Kidney epithelial cell (primary cell): ENCODE measurements around the gene ZWILCH. TPM values are rescaled to one million over a fixed set of nuclear protein-coding genes. Genes with fewer than 3 reads are reported as not detected.
"Not testable (repeated sequence)": the region's sequence is repeated elsewhere in the genome, so short reads cannot be mapped to it uniquely, and the experiment has no call there.

Experiments
- DNase-seq: peaks from one replicate; pipeline ENCODE4 v3.0.0-alpha.2; 2010; ENCODE audit warnings: low read depth
- H3K27me3 ChIP-seq: 2 replicates; pipeline ENCODE4 v1.6.0; 2011; ENCODE audit warnings: low read length; ENCODE audit not compliant: control insufficient read depth, insufficient read depth
- H3K36me3 ChIP-seq: 2 replicates; pipeline ENCODE4 v1.5.1; 2011; ENCODE audit warnings: low read length; ENCODE audit not compliant: control insufficient read depth, insufficient read depth
- H3K4me3 ChIP-seq: 2 replicates; pipeline ENCODE4 v1.5.1; 2011; ENCODE audit warnings: low read depth, mild to moderate bottlenecking, control low read depth, low read length
- CTCF ChIP-seq: IDR thresholded peaks from 2 replicates; pipeline ENCODE4 v1.5.1; 2011; ENCODE audit warnings: mild to moderate bottlenecking, moderate library complexity, low read length, control low read depth, inconsistent platforms; ENCODE audit not compliant: insufficient read depth, poor library complexity, severe bottlenecking
- total RNA-seq: library from RNA; depleted of rRNA; stranded (reverse); fragments of >200 nt; gene quantifications from 2 replicates; pipeline ENCODE4 v1.2.3, GENCODE V29; 2015

Gene ZWILCH
- total RNA-seq, 1 donor from 2014 or later: 11.6 TPM

GRCh38 chr15:66470825-66471224 lies 34.3 kb upstream of the ZWILCH start:
- not testable (repeated sequence) for H3K36me3 ChIP-seq, DNase-seq, H3K4me3 ChIP-seq, H3K27me3 ChIP-seq

DNA sequence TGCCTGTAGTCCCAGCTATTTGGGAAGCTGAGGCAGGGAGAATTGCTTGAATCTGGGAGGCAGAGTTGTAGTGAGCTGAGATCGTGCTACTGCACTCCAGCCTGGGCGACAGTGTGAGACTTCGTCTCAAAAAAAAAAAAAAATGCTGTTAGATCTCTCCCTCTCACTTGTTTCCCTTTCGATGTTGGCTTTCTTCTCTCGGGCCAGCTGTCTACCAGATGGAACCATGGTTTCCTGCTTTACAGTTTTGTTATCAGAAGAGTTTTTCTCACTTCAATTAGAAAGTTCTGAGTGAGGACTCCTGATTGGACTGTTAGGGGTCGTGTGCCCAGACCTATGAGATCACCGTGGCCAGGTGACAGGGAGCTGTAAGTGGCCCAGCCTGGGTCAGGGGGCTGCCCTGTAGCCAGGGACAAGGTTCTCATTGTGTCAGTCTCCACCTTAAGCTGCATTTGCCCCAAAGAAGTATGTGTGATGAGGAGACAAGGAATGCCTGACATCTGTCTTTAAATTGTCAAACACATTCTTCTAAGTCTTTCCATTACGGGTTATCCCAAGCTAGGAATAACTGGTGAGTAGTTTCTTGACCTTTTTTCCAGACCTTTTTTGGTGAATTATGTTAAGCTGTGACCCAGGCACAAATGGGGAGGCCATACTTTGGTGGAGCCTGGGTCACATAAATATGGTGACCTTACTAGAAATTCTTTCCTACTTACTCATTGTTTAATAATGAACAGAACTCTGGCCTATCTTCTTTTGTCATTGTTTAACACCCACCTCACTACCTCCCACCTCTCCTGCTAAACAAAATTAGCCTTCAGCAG lies 32.7 kb upstream of the ZWILCH start:
- no peak for TF ChIP-seq CTCF
- H3K27me3 ChIP-seq: no peaks in the 10 kb centered on the region
- H3K36me3 ChIP-seq: no peaks in the 10 kb centered on the region
- DNase-seq: no peak
- no peak overlapping the region for H3K4me3 ChIP-seq

- no peak for TF ChIP-seq CTCF
- H3K4me3 ChIP-seq: no peak overlapping the region
- H3K36me3 ChIP-seq: no peaks in the 10 kb centered on the region
- no peaks in the 10 kb centered on the region for H3K27me3 ChIP-seq
- DNase-seq: no peak
Observed at GRCh38 chr15:66474135-66474534, 31.0 kb upstream of the ZWILCH start.

GRCh38 chr15:66474963-66475362 lies 30.2 kb upstream of the ZWILCH start:
- Histone ChIP-seq H3K36me3 (no peaks in the 10 kb centered on the region), H3K27me3 (no peaks in the 10 kb centered on the region), H3K4me3 (no peak overlapping the region)
- no peak for TF ChIP-seq CTCF
- no peak for DNase-seq

GRCh38 chr15:66476535-66476934 lies 28.6 kb upstream of the ZWILCH start:
- no peak overlapping the region for H3K4me3 ChIP-seq
- no peaks in the 10 kb centered on the region for H3K36me3 ChIP-seq
- H3K27me3 ChIP-seq: no peaks in the 10 kb centered on the region
- no peak for DNase-seq
- no peak for TF ChIP-seq CTCF

GRCh38 chr15:66477011-66477410 lies 28.1 kb upstream of the ZWILCH start:
- DNase-seq: no peak
- TF ChIP-seq CTCF: no peak
- H3K36me3 ChIP-seq: no peaks in the 10 kb centered on the region

More at GRCh38 chr15:66477011-66477410, 28.1 kb upstream of the ZWILCH start:
- no peak overlapping the region for H3K4me3 ChIP-seq
- no peaks in the 10 kb centered on the region for H3K27me3 ChIP-seq
